HL-60 (cell line): ENCODE results near the gene PALLD.

Experiments used
- CTCF ChIP-seq: IDR thresholded peaks from one replicate; pipeline ENCODE4 v1.5.1; 2011; ENCODE audit warnings: low read length, control low read depth, inconsistent platforms; ENCODE audit not compliant: insufficient read depth
- GABPA ChIP-seq: IDR thresholded peaks from 2 replicates; pipeline ENCODE4 v1.6.1; 2012; ENCODE audit warnings: low read depth
- POLR2AphosphoS5 ChIP-seq: IDR thresholded peaks from 2 replicates; pipeline ENCODE4 v1.6.1; 2012; ENCODE audit warnings: low read depth
- REST ChIP-seq: IDR thresholded peaks from 2 replicates; pipeline ENCODE4 v1.6.1; 2012; ENCODE audit warnings: low read depth; ENCODE audit not compliant: insufficient replicate concordance
- SPI1 ChIP-seq: IDR thresholded peaks from 2 replicates; pipeline ENCODE4 v1.6.1; 2012; ENCODE audit warnings: low read depth, mild to moderate bottlenecking, borderline replicate concordance

- TF ChIP-seq CTCF = no peak
- TF ChIP-seq REST = no peak
- no peak for TF ChIP-seq GABPA
- TF ChIP-seq SPI1 = no peak
- TF ChIP-seq POLR2AphosphoS5 = no peak
Measured at GRCh38 chr4:168651864-168652263, 155.0 kb downstream of the PALLD start.
